GM19193 (cell line): Measurements from ENCODE around the gene UGT1A9.

Experiments used
- POLR2A ChIP-seq: IDR thresholded peaks from 4 replicates; pipeline ENCODE4 v1.6.1; 2011; ENCODE audit not compliant: insufficient read depth, insufficient read length; ENCODE audit errors: extremely low read depth

The UGT1A9 gene

GRCh38 chr2:233821196-233821595 lies 149.5 kb downstream of the UGT1A9 start:
- TF ChIP-seq POLR2A: no peak

DNA sequence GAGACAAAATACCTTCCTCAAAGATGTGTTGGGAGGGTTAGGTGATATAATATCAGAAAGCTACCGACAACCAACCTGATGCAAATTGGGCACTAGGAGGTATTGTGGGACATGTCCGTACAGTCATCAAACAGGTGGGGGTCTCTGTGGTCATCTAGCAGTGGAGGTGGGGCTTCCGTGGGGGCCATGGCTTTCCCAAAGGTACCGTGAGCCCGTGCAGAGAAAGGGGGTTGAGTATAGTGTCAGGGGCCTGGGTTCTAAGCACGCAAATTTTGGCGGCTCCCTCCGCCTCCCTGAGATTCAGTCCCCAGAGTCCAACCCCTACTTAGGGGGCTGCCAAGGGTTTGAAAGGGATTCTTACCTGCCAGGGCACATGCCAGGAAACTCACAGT lies 150.0 kb downstream of the UGT1A9 start:
- TF ChIP-seq POLR2A: no peak

DNA sequence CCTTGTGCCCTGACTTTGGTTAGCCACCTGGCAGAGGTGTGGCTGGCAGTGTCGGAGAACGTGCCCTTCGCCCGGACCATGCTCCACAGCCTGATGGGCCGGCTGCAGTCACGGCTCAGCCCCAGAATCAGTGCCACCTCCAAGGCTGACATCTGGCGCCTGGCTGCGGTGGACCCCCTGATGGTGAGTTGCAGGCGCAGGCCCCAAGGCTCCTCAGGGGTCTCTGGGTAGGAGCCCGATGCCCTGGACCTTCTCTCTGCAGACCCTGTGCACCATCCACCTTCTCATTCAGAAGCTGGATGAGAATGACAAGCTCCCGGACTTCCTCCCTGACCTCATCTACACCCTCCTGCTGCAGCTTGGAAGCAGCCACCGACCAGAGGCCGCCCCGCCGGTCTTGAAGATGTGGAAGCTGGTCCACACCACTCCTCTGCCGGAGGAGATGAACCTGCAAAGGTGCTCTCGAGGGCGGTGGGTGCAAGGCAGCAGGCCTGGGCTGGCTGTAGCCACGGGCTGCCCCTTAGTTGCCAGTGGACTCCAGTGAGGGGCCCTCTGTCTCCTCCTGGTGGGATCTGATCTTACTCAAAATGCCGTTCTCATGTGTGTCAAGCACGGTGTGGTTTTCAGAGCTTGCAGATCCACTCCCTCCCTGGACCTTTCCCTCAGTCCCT lies 150.5 kb downstream of the UGT1A9 start:
- TF ChIP-seq POLR2A: no peak
